Measurements from ENCODE around the gene WNT2B.

- no peak for TF ChIP-seq CTCF (IDR thresholded peaks at IDR 0.05)
- TF ChIP-seq POLR2AphosphoS5 (IDR thresholded peaks at IDR 0.05): no peak
Observed at GRCh38 chr1:112460615-112461014, 48.1 kb upstream of the WNT2B start.

All from gastroesophageal sphincter (tissue), 3 donors.